HCT116 (cell line): ENCODE measurements around the gene MAP3K10.

Experiments
- CTCF ChIP-seq, 3 experiments: fragments of 200-600 bp in 1 of 3; sonication (generic) in 1 of 3; IDR thresholded peaks in 2 of 3; conservative IDR thresholded peaks in 1 of 3; 2 replicates each; pipeline ENCODE4 v1.5.1; 2012 to 2017; ENCODE audit warnings: low read depth in 2 of 3, low read length in 2 of 3, antibody characterized with exemption in 1 of 3, borderline replicate concordance in 1 of 3, control low read depth in 1 of 3, mild to moderate bottlenecking in 1 of 3, mixed read lengths in 1 of 3, mixed run types in 1 of 3, moderate library complexity in 1 of 3; ENCODE audit not compliant: insufficient read depth in 1 of 3
- EZH2 ChIP-seq: fragments of 200-600 bp; sonication (generic); IDR thresholded peaks from 2 replicates; pipeline ENCODE4 v1.6.1; 2017; ENCODE audit warnings: antibody characterized with exemption, mixed run types
- JUND ChIP-seq: IDR thresholded peaks from 2 replicates; pipeline ENCODE4 v1.6.1; 2012
- POLR2A ChIP-seq: IDR thresholded peaks from 2 replicates; pipeline ENCODE4 v1.7.0; 2011; ENCODE audit warnings: borderline replicate concordance; ENCODE audit not compliant: insufficient read depth, insufficient read length; ENCODE audit errors: extremely low read depth
- POLR2AphosphoS5 ChIP-seq: IDR thresholded peaks from 2 replicates; pipeline ENCODE4 v1.6.1; 2011; ENCODE audit warnings: mild to moderate bottlenecking, low read depth, low read length, moderate library complexity
- TF ChIP-seq, protein P1 (sequence below): IDR thresholded peaks from 2 replicates; pipeline ENCODE4 v1.6.1; 2012

GRCh38 chr19:40175820-40176219 is 15.4 kb upstream of the MAP3K10 start:
- TF ChIP-seq, protein P1, sequence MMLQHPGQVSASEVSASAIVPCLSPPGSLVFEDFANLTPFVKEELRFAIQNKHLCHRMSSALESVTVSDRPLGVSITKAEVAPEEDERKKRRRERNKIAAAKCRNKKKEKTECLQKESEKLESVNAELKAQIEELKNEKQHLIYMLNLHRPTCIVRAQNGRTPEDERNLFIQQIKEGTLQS, result no peak
- no peak for TF ChIP-seq CTCF (IDR thresholded peaks at IDR 0.05 in 2 of 3, conservative IDR thresholded peaks at IDR 0.05 in 1 of 3; ENCODE audit: borderline replicate concordance in 1 of 3, insufficient read depth in 1 of 3, low read depth in 2 of 3, low read length in 2 of 3)
- TF ChIP-seq EZH2, result no peak
- no peak for TF ChIP-seq POLR2A
- no peak for TF ChIP-seq POLR2AphosphoS5
- no peak for TF ChIP-seq JUND
